HCT116 (cell line): Measurements from ENCODE around the gene CCDC154.

ENCODE experiments used
- EZH2 ChIP-seq: fragments of 200-600 bp; sonication (generic); IDR thresholded peaks from 2 replicates; pipeline ENCODE4 v1.6.1; 2017; ENCODE audit warnings: antibody characterized with exemption, mixed run types
- TF ChIP-seq, protein P1 (sequence below), 3 experiments: fragments of 200-600 bp in 1 of 3; sonication (generic) in 1 of 3; IDR thresholded peaks in 2 of 3; conservative IDR thresholded peaks in 1 of 3; 2 replicates each; pipeline ENCODE4 v1.5.1; 2012 to 2017; ENCODE audit warnings: low read depth in 2 of 3, low read length in 2 of 3, antibody characterized with exemption in 1 of 3, borderline replicate concordance in 1 of 3, control low read depth in 1 of 3, mild to moderate bottlenecking in 1 of 3, mixed read lengths in 1 of 3, mixed run types in 1 of 3, moderate library complexity in 1 of 3; ENCODE audit not compliant: insufficient read depth in 1 of 3

DNA sequence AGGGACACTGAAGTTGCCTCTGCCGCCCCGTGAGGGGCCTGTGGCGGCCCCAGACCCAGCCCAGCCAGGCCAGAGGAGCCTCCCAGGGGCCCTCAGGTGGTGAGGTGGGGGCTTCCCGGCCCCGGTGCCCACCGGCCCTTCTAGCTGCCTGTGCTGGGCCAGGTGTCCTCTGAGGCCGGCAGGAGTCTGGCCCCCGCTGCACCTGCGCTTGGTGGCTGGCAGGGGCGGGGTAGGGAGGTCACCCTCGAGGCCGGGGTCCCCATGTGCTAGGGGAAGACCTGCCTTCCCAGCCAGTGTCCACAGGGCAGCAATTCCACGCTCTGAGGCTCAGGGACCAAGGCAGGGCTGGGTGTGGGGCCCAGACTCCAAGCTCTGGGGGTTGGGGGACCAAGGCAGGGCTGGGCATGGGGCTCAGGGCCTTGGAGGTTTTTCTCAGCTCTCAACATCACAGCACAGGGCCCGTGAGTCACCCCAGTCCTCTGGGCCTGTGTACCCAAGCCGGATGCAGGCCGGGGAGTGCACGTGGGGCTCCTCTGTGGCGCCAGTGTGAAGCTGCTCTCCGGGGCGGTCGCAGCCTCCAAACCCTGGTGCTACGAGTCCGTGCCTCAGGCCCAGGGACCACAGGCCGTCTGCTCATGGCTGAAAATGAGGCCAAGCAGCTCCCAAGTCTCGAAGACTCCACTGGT is 1.3 kb upstream of the CCDC154 start:
- TF ChIP-seq EZH2, result no peak
- TF ChIP-seq, protein P1, sequence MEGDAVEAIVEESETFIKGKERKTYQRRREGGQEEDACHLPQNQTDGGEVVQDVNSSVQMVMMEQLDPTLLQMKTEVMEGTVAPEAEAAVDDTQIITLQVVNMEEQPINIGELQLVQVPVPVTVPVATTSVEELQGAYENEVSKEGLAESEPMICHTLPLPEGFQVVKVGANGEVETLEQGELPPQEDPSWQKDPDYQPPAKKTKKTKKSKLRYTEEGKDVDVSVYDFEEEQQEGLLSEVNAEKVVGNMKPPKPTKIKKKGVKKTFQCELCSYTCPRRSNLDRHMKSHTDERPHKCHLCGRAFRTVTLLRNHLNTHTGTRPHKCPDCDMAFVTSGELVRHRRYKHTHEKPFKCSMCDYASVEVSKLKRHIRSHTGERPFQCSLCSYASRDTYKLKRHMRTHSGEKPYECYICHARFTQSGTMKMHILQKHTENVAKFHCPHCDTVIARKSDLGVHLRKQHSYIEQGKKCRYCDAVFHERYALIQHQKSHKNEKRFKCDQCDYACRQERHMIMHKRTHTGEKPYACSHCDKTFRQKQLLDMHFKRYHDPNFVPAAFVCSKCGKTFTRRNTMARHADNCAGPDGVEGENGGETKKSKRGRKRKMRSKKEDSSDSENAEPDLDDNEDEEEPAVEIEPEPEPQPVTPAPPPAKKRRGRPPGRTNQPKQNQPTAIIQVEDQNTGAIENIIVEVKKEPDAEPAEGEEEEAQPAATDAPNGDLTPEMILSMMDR (IDR thresholded peaks at IDR 0.05 in 2 of 3, conservative IDR thresholded peaks at IDR 0.05 in 1 of 3; ENCODE audit: borderline replicate concordance in 1 of 3, insufficient read depth in 1 of 3, low read depth in 2 of 3, low read length in 2 of 3), result no peak
